DMS153 treated with DMSO at 0.1 percent for 48 hours (cell line): Measurements from ENCODE around the gene TMEFF1.

Experiments used
- DNase-seq: peaks from one replicate; lab custom pipeline; 2025; ENCODE audit not compliant: unreplicated experiment; lab: John Stamatoyannopoulos, UW

Gene TMEFF1

GRCh38 chr9:100573655-100574260 is 100.8 kb downstream of the TMEFF1 start:
- DNase-seq, result no peak

- no peak for DNase-seq
Observed at GRCh38 chr9:100575006-100575405, 102.1 kb downstream of the TMEFF1 start.

- DNase-seq, result no peak
Observed at GRCh38 chr9:100575765-100576386, 102.9 kb downstream of the TMEFF1 start.

- DNase-seq, result no peak
Observed at GRCh38 chr9:100577776-100578448, 105.0 kb downstream of the TMEFF1 start, which contains the start of gene CAVIN4. Gene CAVIN4, plus strand, starts transcription at chr9:100578079. Its CDS starts 65 bp downstream, at chr9:100578144.

GRCh38 chr9:100578610-100579009 is 105.7 kb downstream of the TMEFF1 start:
- no peak for DNase-seq

GRCh38 chr9:100579665-100580064 is 106.7 kb downstream of the TMEFF1 start:
- DNase-seq, result no peak

GRCh38 chr9:100580257-100580656 is 107.3 kb downstream of the TMEFF1 start:
- no peak for DNase-seq

- no peak for DNase-seq
Observed at GRCh38 chr9:100581081-100581480, 108.1 kb downstream of the TMEFF1 start.

- no peak for DNase-seq
Observed at GRCh38 chr9:100581661-100582060, 108.7 kb downstream of the TMEFF1 start.

- no peak for DNase-seq
Observed at GRCh38 chr9:100583014-100583802, 110.3 kb downstream of the TMEFF1 start.

- no peak for DNase-seq
Observed at GRCh38 chr9:100584951-100585350, 112.0 kb downstream of the TMEFF1 start.

- DNase-seq, result no peak
Observed at GRCh38 chr9:100586093-100586492, 113.1 kb downstream of the TMEFF1 start.

- no peak for DNase-seq
Observed at GRCh38 chr9:100587375-100587774, 114.4 kb downstream of the TMEFF1 start.

- DNase-seq, result no peak
Observed at GRCh38 chr9:100589582-100589981, 116.6 kb downstream of the TMEFF1 start.

- DNase-seq, result no peak
Observed at GRCh38 chr9:100590481-100590880, 117.5 kb downstream of the TMEFF1 start.

- DNase-seq, result no peak
Observed at GRCh38 chr9:100591139-100591538, 118.2 kb downstream of the TMEFF1 start.

GRCh38 chr9:100591639-100592412 is 118.9 kb downstream of the TMEFF1 start:
- DNase-seq, result no peak

GRCh38 chr9:100595391-100596199 is 122.6 kb downstream of the TMEFF1 start:
- DNase-seq, result peak; percentile 57

GRCh38 chr9:100597236-100597635 is 124.3 kb downstream of the TMEFF1 start:
- no peak for DNase-seq

- DNase-seq, result peak; percentile 84
Observed at GRCh38 chr9:100598641-100599145, 125.7 kb downstream of the TMEFF1 start.
